Thymus (tissue), 11 donors: ENCODE results near the gene NCBP3. TPM values are rescaled to one million over a fixed set of nuclear protein-coding genes. Genes with fewer than 3 reads are reported as not detected.
"Not testable (repeated sequence)": the region's sequence is repeated elsewhere in the genome, so short reads cannot be mapped to it uniquely, and the experiment has no call there.

Experiments used
- DNase-seq, 9 donors: peaks; one replicate each; pipeline ENCODE4 v3.0.0-alpha.2; 2013; ENCODE audit warnings: low spot score in 9 of 9, low read depth in 6 of 9, missing footprints in 1 of 9
- H3K27ac ChIP-seq, 2 donors: one replicate each; pipeline ENCODE4 v1.5.1; 2013; ENCODE audit warnings: control low read depth in 1 of 2, low read depth in 1 of 2, low read length in 1 of 2, mild to moderate bottlenecking in 1 of 2, moderate library complexity in 1 of 2
- H3K27me3 ChIP-seq, 2 donors: one replicate each; pipeline ENCODE4 v1.5.1; 2013; ENCODE audit warnings: low read length in 1 of 2; ENCODE audit not compliant: control insufficient read depth in 2 of 2, insufficient read depth in 1 of 2
- H3K36me3 ChIP-seq, 2 donors: one replicate each; pipeline ENCODE4 v1.5.1; 2013; ENCODE audit warnings: low read length in 1 of 2, mild to moderate bottlenecking in 1 of 2, moderate library complexity in 1 of 2; ENCODE audit not compliant: control insufficient read depth in 2 of 2, insufficient read depth in 2 of 2
- H3K4me1 ChIP-seq, 2 donors: one replicate each; pipeline ENCODE4 v1.5.1; 2013; ENCODE audit warnings: low read length in 2 of 2; ENCODE audit not compliant: control insufficient read depth in 2 of 2, insufficient read depth in 2 of 2
- H3K4me3 ChIP-seq, 2 donors: one replicate each; pipeline ENCODE4 v1.5.1; 2013; ENCODE audit warnings: low read length in 2 of 2, control low read depth in 1 of 2, mild to moderate bottlenecking in 1 of 2
- H3K9me3 ChIP-seq, 2 donors: one replicate each; pipeline ENCODE4 v1.5.1; 2013; ENCODE audit warnings: low read length in 1 of 2, mild to moderate bottlenecking in 1 of 2; ENCODE audit not compliant: control insufficient read depth in 2 of 2, insufficient read depth in 1 of 2
- WGBS: extraction: QIAGEN DNeasy Blood & Tissue Kit; methylation state at CpG from one replicate; pipeline ENCODE4 v1.1.7; 2013; 5-methylcytosine and 5-hydroxymethylcytosine counted together
- polyA plus RNA-seq: library from polyadenylated mRNA; stranded (reverse); fragments of 200-250 nt; gene quantifications from one replicate; pipeline ENCODE4 v1.2.3, GENCODE V29; 2013
- total RNA-seq: library from RNA; stranded (reverse); fragments of 120-200 nt; gene quantifications from one replicate; pipeline ENCODE4 v1.2.4, GENCODE V29; 2013
- donor health status: healthy.

NCBP3 gene
- total and polyA plus RNA-seq, 2 donors = 26.7 to 46.1 TPM

- Histone ChIP-seq H3K4me1 (peaks cover 42 to 88% of the 10 kb centered on the region in 2 donors), H3K27ac (peak overlapping the region; percentile 90 to 98), H3K36me3 (no peaks in the 10 kb centered on the region), H3K4me3 (no peak overlapping the region), H3K27me3 (no peaks in the 10 kb centered on the region), H3K9me3 (peaks cover 0 to 4% of the 10 kb centered on the region in 2 donors)
- WGBS = 69% methylated on average over 31 of the region's 31 CpGs
- peak in 8 of 9 donors; percentile 61 to 93 (median 78) for DNase-seq
These were observed 50.5 kb downstream of the NCBP3 start for GRCh38 chr17:3795390-3796102.

GRCh38 chr17:3794557-3795389, 51.3 kb downstream of the NCBP3 start:
- Histone ChIP-seq H3K27ac (peak overlapping the region; percentile 90 to 98), H3K4me1 (peaks cover 36 to 88% of the 10 kb centered on the region in 2 donors), H3K27me3 (no peaks in the 10 kb centered on the region), H3K4me3 (no peak overlapping the region), H3K36me3 (no peaks in the 10 kb centered on the region), H3K9me3 (peaks cover 0 to 4% of the 10 kb centered on the region in 2 donors)
- WGBS = 83% methylated on average over 26 of the region's 26 CpGs
- no peak for DNase-seq

GRCh38 chr17:3794152-3794551, 51.9 kb downstream of the NCBP3 start:
- Histone ChIP-seq H3K4me1 (peaks cover 31 to 85% of the 10 kb centered on the region in 2 donors), H3K27ac (peak overlapping the region; percentile 36 to 98)
- H3K27me3 ChIP-seq, DNase-seq, H3K4me3 ChIP-seq, H3K36me3 ChIP-seq, H3K9me3 ChIP-seq: not testable (repeated sequence)
- WGBS = 98% methylated on average over 9 of the region's 9 CpGs

GRCh38 chr17:3793258-3793657, 52.8 kb downstream of the NCBP3 start:
- H3K9me3 ChIP-seq, H3K27me3 ChIP-seq, H3K36me3 ChIP-seq, DNase-seq, H3K27ac ChIP-seq, H3K4me3 ChIP-seq: not testable (repeated sequence)
- H3K4me1 ChIP-seq = peaks cover 26 to 83% of the 10 kb centered on the region in 2 donors
- 96% methylated on average over 7 of the region's 7 CpGs for WGBS

GRCh38 chr17:3792481-3792880, 53.6 kb downstream of the NCBP3 start:
- Histone ChIP-seq H3K4me3 (no peak overlapping the region), H3K27me3 (no peaks in the 10 kb centered on the region), H3K27ac (peak overlapping the region in 1 of 2 donors; percentile 58), H3K4me1 (peaks cover 28 to 77% of the 10 kb centered on the region in 2 donors), H3K9me3 (peaks cover 0 to 4% of the 10 kb centered on the region in 2 donors), H3K36me3 (no peaks in the 10 kb centered on the region)
- DNase-seq = no peak
- 96% methylated on average over 6 of the region's 6 CpGs for WGBS

- Histone ChIP-seq H3K27me3 (no peaks in the 10 kb centered on the region), H3K4me1 (peaks cover 4 to 37% of the 10 kb centered on the region in 2 donors), H3K36me3 (no peaks in the 10 kb centered on the region), H3K27ac (peak overlapping the region; percentile 41 to 60), H3K9me3 (no peaks in the 10 kb centered on the region), H3K4me3 (no peak overlapping the region)
- no peak for DNase-seq
- 27% methylated on average over 2 of the region's 2 CpGs for WGBS
These were observed 57.8 kb downstream of the NCBP3 start for GRCh38 chr17:3788200-3788599.

- not testable (repeated sequence) for H3K27ac ChIP-seq, DNase-seq, H3K9me3 ChIP-seq, H3K36me3 ChIP-seq, H3K27me3 ChIP-seq, H3K4me3 ChIP-seq
- H3K4me1 ChIP-seq = peaks cover 4 to 27% of the 10 kb centered on the region in 2 donors
- 89% methylated on average over 5 of the region's 5 CpGs for WGBS
These were observed 60.7 kb downstream of the NCBP3 start for GRCh38 chr17:3785323-3785722.

GRCh38 chr17:3782751-3783150, 63.3 kb downstream of the NCBP3 start:
- DNase-seq = no peak
- H3K27ac ChIP-seq = no peak overlapping the region
- H3K9me3 ChIP-seq = no peaks in the 10 kb centered on the region
- no peaks in the 10 kb centered on the region for H3K36me3 ChIP-seq
- peaks cover 0 to 16% of the 10 kb centered on the region in 2 donors for H3K4me1 ChIP-seq
- H3K4me3 ChIP-seq = no peak overlapping the region
- no peaks in the 10 kb centered on the region for H3K27me3 ChIP-seq
- WGBS = 97% methylated on average over 8 of the region's 8 CpGs

- DNase-seq = no peak
- Histone ChIP-seq H3K4me1 (peaks cover 0 to 31% of the 10 kb centered on the region in 2 donors), H3K36me3 (no peaks in the 10 kb centered on the region), H3K27ac (peak overlapping the region in 1 of 2 donors; percentile 32), H3K27me3 (no peaks in the 10 kb centered on the region), H3K9me3 (peaks cover 0 to 4% of the 10 kb centered on the region in 2 donors), H3K4me3 (no peak overlapping the region)
- 91% methylated on average over 6 of the region's 6 CpGs for WGBS
These were observed 65.1 kb downstream of the NCBP3 start for GRCh38 chr17:3780986-3781385.
